Immature natural killer cell (primary cell): Measurements from ENCODE around the gene CLSTN2. TPM values are rescaled to one million over a fixed set of nuclear protein-coding genes. Genes with fewer than 3 reads are reported as not detected.

ENCODE experiments used
- DNase-seq, 3 donors: peaks; one replicate each; pipeline ENCODE4 v3.0.0; 2022; ENCODE audit warnings: mixed read lengths in 1 of 3
- H3K27ac Mint-ChIP-seq, 6 donors: one replicate each; pipeline ENCODE4 v1.8.0; 2020; ENCODE audit warnings: mixed read lengths in 6 of 6, mild to moderate bottlenecking in 5 of 6, inconsistent platforms in 4 of 6, moderate library complexity in 3 of 6
- H3K27me3 Mint-ChIP-seq, 3 donors: one replicate each; pipeline ENCODE4 v1.8.0; 2020 to 2021; ENCODE audit warnings: low read depth in 3 of 3, mild to moderate bottlenecking in 3 of 3, mixed read lengths in 3 of 3, moderate library complexity in 3 of 3, inconsistent platforms in 1 of 3
- H3K36me3 Mint-ChIP-seq, 3 donors: one replicate each; pipeline ENCODE4 v1.8.0; 2020; ENCODE audit warnings: mixed read lengths in 3 of 3, inconsistent platforms in 2 of 3, mild to moderate bottlenecking in 2 of 3
- H3K4me1 Mint-ChIP-seq, 2 donors: one replicate each; pipeline ENCODE4 v1.8.0; 2020; ENCODE audit warnings: inconsistent platforms in 2 of 2, mild to moderate bottlenecking in 2 of 2, mixed read lengths in 2 of 2, moderate library complexity in 1 of 2
- H3K4me3 Mint-ChIP-seq, 5 donors: one replicate each; pipeline ENCODE4 v1.8.0; 2020; ENCODE audit warnings: mild to moderate bottlenecking in 5 of 5, mixed read lengths in 5 of 5, inconsistent platforms in 3 of 5, moderate library complexity in 3 of 5
- H3K9me3 Mint-ChIP-seq, 6 donors: one replicate each; pipeline ENCODE4 v1.8.0; 2020; ENCODE audit warnings: mild to moderate bottlenecking in 6 of 6, mixed read lengths in 6 of 6, inconsistent platforms in 4 of 6, moderate library complexity in 3 of 6
- polyA plus RNA-seq, 3 donors: library from polyadenylated mRNA; unstranded; fragments of 300-500 nt; fragmentation: Illumina TruSeq; gene quantifications; one replicate each; pipeline ENCODE4 v1.2.3, GENCODE V29; 2021

CLSTN2 gene
- polyA plus RNA-seq, 3 donors from 2014 or later, result not detected

DNA sequence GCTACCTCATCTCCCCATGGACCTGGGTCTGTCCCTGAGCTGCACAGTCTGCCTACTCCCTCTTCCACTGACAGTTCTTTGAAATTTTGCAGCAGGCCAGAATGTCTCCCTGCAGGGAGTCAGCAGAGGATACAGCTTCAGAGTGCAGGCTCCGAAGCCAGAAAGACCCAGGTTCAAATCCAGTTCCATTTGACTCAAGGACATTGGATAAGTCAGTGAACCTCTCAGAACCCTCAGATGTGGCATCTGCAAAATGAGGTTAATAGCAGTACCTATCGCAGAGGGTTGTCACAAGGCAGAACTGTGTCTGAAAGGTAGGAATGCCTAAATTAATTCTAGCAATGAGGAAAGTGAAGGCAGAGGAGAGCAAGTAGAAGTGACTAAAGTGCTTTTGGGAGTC is 498.4 kb downstream of the CLSTN2 start:
- DNase-seq, result no peak
- Mint-ChIP-seq H3K27me3 (peaks cover 3 to 15% (median 4%) of the 10 kb centered on the region in 3 donors), H3K27ac (no peak overlapping the region), H3K36me3 (no peaks in the 10 kb centered on the region), H3K4me3 (no peak overlapping the region), H3K9me3 (no peaks in the 10 kb centered on the region), H3K4me1 (no peaks in the 10 kb centered on the region)

- peaks cover under 1 to 9% (median 4%) of the 10 kb centered on the region in 3 donors for H3K27me3 Mint-ChIP-seq
- H3K4me1 Mint-ChIP-seq, result no peaks in the 10 kb centered on the region
- H3K4me3 Mint-ChIP-seq, result no peak overlapping the region
- no peaks in the 10 kb centered on the region for H3K36me3 Mint-ChIP-seq
- no peaks in the 10 kb centered on the region for H3K9me3 Mint-ChIP-seq
- no peak for DNase-seq
- no peak overlapping the region for H3K27ac Mint-ChIP-seq
Observed at GRCh38 chr3:140434261-140434905, 499.4 kb downstream of the CLSTN2 start.

GRCh38 chr3:140436421-140436820 is 501.4 kb downstream of the CLSTN2 start:
- no peaks in the 10 kb centered on the region for H3K4me1 Mint-ChIP-seq
- no peak overlapping the region for H3K4me3 Mint-ChIP-seq
- no peak overlapping the region for H3K27ac Mint-ChIP-seq
- peaks cover 0 to 4% (median 0%) of the 10 kb centered on the region in 3 donors for H3K27me3 Mint-ChIP-seq
- H3K9me3 Mint-ChIP-seq, result no peaks in the 10 kb centered on the region
- H3K36me3 Mint-ChIP-seq, result no peaks in the 10 kb centered on the region
- no peak for DNase-seq

DNA sequence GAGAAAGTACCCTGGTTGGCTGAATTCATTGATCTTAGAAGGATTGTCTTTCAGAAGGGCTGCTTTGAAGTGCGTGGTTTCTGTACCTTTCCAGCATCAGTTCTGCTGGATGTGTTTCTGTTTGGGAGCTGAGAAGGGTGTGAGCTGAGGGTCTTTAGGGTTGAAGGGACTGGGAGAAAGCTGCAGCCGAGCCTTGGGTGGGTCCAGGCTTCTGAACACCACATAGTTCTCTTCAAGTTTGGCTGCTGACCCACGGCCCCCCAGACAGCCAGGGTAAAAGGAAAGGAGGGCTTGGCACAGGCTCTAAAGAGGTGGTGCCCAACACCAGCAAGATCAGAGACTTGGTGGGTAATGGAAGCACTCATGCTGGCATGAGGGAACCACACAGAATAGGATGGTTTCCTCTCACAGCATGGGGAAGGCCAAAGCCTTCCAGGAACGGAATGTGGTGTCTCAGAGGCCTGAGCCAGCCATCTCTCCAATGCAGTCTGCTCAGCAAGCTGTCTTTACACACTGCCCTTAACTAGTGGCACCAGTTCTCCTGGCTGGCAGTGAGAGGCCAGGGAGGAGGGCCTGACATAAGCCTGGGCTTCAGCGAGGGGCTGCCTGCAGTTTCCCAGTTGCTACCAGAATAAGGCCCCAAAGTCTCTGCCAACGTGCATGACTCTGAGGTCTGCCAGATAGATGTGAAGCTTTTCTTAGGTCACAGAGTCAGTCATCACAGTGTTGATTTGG is 503.9 kb downstream of the CLSTN2 start:
- H3K27me3 Mint-ChIP-seq, result peaks cover 2 to 3% (median 2%) of the 10 kb centered on the region in 3 donors
- DNase-seq, result no peak
- no peak overlapping the region for H3K4me3 Mint-ChIP-seq
- H3K9me3 Mint-ChIP-seq, result no peaks in the 10 kb centered on the region
- H3K27ac Mint-ChIP-seq, result no peak overlapping the region
- H3K4me1 Mint-ChIP-seq, result no peaks in the 10 kb centered on the region
- no peaks in the 10 kb centered on the region for H3K36me3 Mint-ChIP-seq

- Mint-ChIP-seq H3K4me3 (no peak overlapping the region), H3K9me3 (no peaks in the 10 kb centered on the region), H3K4me1 (no peaks in the 10 kb centered on the region), H3K36me3 (no peaks in the 10 kb centered on the region), H3K27me3 (peaks cover 2% of the 10 kb centered on the region in 3 donors), H3K27ac (no peak overlapping the region)
- DNase-seq, result no peak
Observed at GRCh38 chr3:140439527-140439926, 504.5 kb downstream of the CLSTN2 start.

DNA sequence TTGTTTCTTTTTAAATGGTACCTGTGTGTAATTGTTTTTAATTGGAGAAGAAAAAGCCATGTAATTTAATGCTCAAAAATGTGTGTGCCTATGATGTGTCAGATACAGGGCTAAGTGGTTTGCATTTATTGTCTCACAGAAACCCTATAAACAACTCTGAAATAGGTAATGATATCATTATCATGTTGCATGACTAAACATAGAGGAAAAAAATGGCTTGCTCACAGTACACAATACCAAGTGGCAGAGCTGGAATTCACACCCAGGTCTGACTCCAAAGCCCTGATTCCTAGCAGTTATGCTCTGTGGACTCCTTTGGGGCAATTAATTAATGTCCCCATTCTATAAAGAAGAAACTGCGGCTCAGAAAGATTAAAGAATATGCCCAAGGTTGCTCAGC is 505.5 kb downstream of the CLSTN2 start:
- no peaks in the 10 kb centered on the region for H3K36me3 Mint-ChIP-seq
- H3K27ac Mint-ChIP-seq, result no peak overlapping the region
- H3K4me1 Mint-ChIP-seq, result no peaks in the 10 kb centered on the region
- no peaks in the 10 kb centered on the region for H3K9me3 Mint-ChIP-seq
- no peak for DNase-seq
- peaks cover 2 to 4% (median 2%) of the 10 kb centered on the region in 3 donors for H3K27me3 Mint-ChIP-seq
- H3K4me3 Mint-ChIP-seq, result no peak overlapping the region

- Mint-ChIP-seq H3K4me1 (no peaks in the 10 kb centered on the region), H3K27me3 (peaks cover 2 to 4% (median 2%) of the 10 kb centered on the region in 3 donors), H3K4me3 (no peak overlapping the region), H3K36me3 (no peaks in the 10 kb centered on the region), H3K9me3 (no peaks in the 10 kb centered on the region), H3K27ac (no peak overlapping the region)
- no peak for DNase-seq
Observed at GRCh38 chr3:140441006-140441405, 506.0 kb downstream of the CLSTN2 start.

- no peak for DNase-seq
- Mint-ChIP-seq H3K27ac (no peak overlapping the region), H3K36me3 (no peaks in the 10 kb centered on the region), H3K4me3 (no peak overlapping the region), H3K27me3 (peaks cover 2 to 7% (median 2%) of the 10 kb centered on the region in 3 donors), H3K9me3 (no peaks in the 10 kb centered on the region), H3K4me1 (peaks cover 2% of the 10 kb centered on the region in 2 donors)
Observed at GRCh38 chr3:140442621-140443020, 507.6 kb downstream of the CLSTN2 start.

GRCh38 chr3:140443073-140443472 is 508.1 kb downstream of the CLSTN2 start:
- no peak overlapping the region for H3K4me3 Mint-ChIP-seq
- H3K9me3 Mint-ChIP-seq, result no peaks in the 10 kb centered on the region
- no peak overlapping the region for H3K27ac Mint-ChIP-seq
- no peaks in the 10 kb centered on the region for H3K36me3 Mint-ChIP-seq
- H3K27me3 Mint-ChIP-seq, result peaks cover 2 to 7% (median 5%) of the 10 kb centered on the region in 3 donors
- peaks cover 6% of the 10 kb centered on the region in 2 donors for H3K4me1 Mint-ChIP-seq
- no peak for DNase-seq

DNA sequence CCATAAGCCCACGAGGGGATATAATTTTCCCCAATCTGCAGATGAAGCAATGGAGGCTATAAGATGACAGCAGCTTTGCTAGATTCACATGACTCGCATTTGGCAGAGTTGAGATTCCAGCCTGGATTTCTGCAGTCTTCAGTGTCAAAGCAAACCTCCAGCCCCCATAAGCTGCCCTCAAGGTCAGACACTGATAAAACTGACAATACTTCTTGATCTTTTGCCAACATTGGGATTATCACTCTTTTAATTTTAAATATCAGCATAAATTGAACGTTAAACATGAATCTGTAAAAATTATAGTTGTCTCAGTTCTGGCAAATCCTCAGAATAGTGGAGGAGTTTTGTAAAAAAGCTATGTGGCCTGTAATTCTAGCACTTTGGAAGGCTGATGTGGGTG is 508.8 kb downstream of the CLSTN2 start:
- Mint-ChIP-seq H3K27me3 (peaks cover 2 to 7% (median 5%) of the 10 kb centered on the region in 3 donors), H3K4me3 (no peak overlapping the region), H3K36me3 (no peaks in the 10 kb centered on the region), H3K27ac (no peak overlapping the region), H3K4me1 (peaks cover 9 to 13% of the 10 kb centered on the region in 2 donors), H3K9me3 (no peaks in the 10 kb centered on the region)
- no peak for DNase-seq

- Mint-ChIP-seq H3K4me1 (peaks cover 9 to 21% of the 10 kb centered on the region in 2 donors), H3K9me3 (no peaks in the 10 kb centered on the region), H3K36me3 (no peaks in the 10 kb centered on the region), H3K4me3 (no peak overlapping the region), H3K27ac (no peak overlapping the region), H3K27me3 (peaks cover 1 to 12% (median 6%) of the 10 kb centered on the region in 3 donors)
- DNase-seq, result no peak
Observed at GRCh38 chr3:140446734-140447133, 511.7 kb downstream of the CLSTN2 start.

- H3K27ac Mint-ChIP-seq, result no peak overlapping the region
- no peak overlapping the region for H3K4me3 Mint-ChIP-seq
- peaks cover 10 to 25% of the 10 kb centered on the region in 2 donors for H3K4me1 Mint-ChIP-seq
- no peaks in the 10 kb centered on the region for H3K9me3 Mint-ChIP-seq
- DNase-seq, result no peak
- H3K36me3 Mint-ChIP-seq, result no peaks in the 10 kb centered on the region
- H3K27me3 Mint-ChIP-seq, result peaks cover 1 to 12% (median 6%) of the 10 kb centered on the region in 3 donors
Observed at GRCh38 chr3:140447136-140447535, 512.2 kb downstream of the CLSTN2 start.

GRCh38 chr3:140448001-140448400 is 513.0 kb downstream of the CLSTN2 start:
- Mint-ChIP-seq H3K36me3 (no peaks in the 10 kb centered on the region), H3K4me3 (peak overlapping the region in 1 of 5 donors; percentile 1), H3K4me1 (peaks cover 19 to 34% of the 10 kb centered on the region in 2 donors), H3K27me3 (peaks cover 1 to 11% (median 8%) of the 10 kb centered on the region in 3 donors), H3K9me3 (no peaks in the 10 kb centered on the region), H3K27ac (no peak overlapping the region)
- DNase-seq, result no peak

- H3K4me1 Mint-ChIP-seq, result peaks cover 35 to 50% of the 10 kb centered on the region in 2 donors
- H3K4me3 Mint-ChIP-seq, result no peak overlapping the region
- H3K27me3 Mint-ChIP-seq, result peaks cover 1 to 11% (median 8%) of the 10 kb centered on the region in 3 donors
- H3K27ac Mint-ChIP-seq, result no peak overlapping the region
- DNase-seq, result no peak
- H3K36me3 Mint-ChIP-seq, result no peaks in the 10 kb centered on the region
- no peaks in the 10 kb centered on the region for H3K9me3 Mint-ChIP-seq
Observed at GRCh38 chr3:140449413-140450256, 514.6 kb downstream of the CLSTN2 start.
